GM23338 (cell line): Measurements from ENCODE around the gene DNAH17. TPM values are rescaled to one million over a fixed set of nuclear protein-coding genes. Genes with fewer than 3 reads are reported as not detected.
A peak's percentile ranks its signal among the peaks of the same experiment; 100 is the strongest.

Experiments used
- ATAC-seq: fragments of 200-7000 bp; cut with Tn5 transposase; 3 replicates; pipeline ENCODE4 v1.9.1; 2020
- DNase-seq: peaks from one replicate; pipeline ENCODE4 v3.0.0-alpha.2; 2015; ENCODE audit warnings: low spot score
- H2AFZ ChIP-seq: fragments of 200-600 bp; sonication (generic); 2 replicates; pipeline ENCODE4 v1.8.0; 2016; ENCODE audit warnings: antibody characterized with exemption, mild to moderate bottlenecking, moderate library complexity
- H3F3A ChIP-seq: fragments of 200-600 bp; sonication (generic); replicated peaks from 2 replicates; pipeline ENCODE4 v1.8.0; 2017; ENCODE audit warnings: antibody characterized with exemption, mixed run types, low read depth
- H3K27ac ChIP-seq: fragments of 200-600 bp; sonication (generic); 2 replicates; pipeline ENCODE4 v1.6.1; 2016; ENCODE audit warnings: low read depth
- H3K27me3 ChIP-seq: fragments of 200-600 bp; sonication (generic); 2 replicates; pipeline ENCODE4 v1.8.0; 2016; ENCODE audit warnings: mild to moderate bottlenecking, mixed run types, moderate library complexity; ENCODE audit not compliant: insufficient read depth
- H3K36me3 ChIP-seq: fragments of 200-600 bp; sonication (generic); 2 replicates; pipeline ENCODE4 v1.8.0; 2016; ENCODE audit warnings: mild to moderate bottlenecking; ENCODE audit not compliant: insufficient read depth
- H3K4me1 ChIP-seq: fragments of 200-600 bp; sonication (generic); 2 replicates; pipeline ENCODE4 v1.8.0; 2016; ENCODE audit warnings: mild to moderate bottlenecking, moderate library complexity; ENCODE audit not compliant: insufficient read depth
- H3K4me2 ChIP-seq: fragments of 200-600 bp; sonication (generic); 2 replicates; pipeline ENCODE4 v1.7.1; 2017; ENCODE audit warnings: mixed run types
- H3K4me3 ChIP-seq: fragments of 200-600 bp; sonication (generic); 2 replicates; pipeline ENCODE4 v1.6.1; 2016; ENCODE audit warnings: mixed run types
- H3K79me2 ChIP-seq: fragments of 200-600 bp; sonication (generic); replicated peaks from 2 replicates; pipeline ENCODE4 v1.8.0; 2017; ENCODE audit warnings: mild to moderate bottlenecking; ENCODE audit not compliant: insufficient read depth
- H3K9me2 ChIP-seq: fragments of 200-600 bp; sonication (generic); 2 replicates; pipeline ENCODE4 v1.8.0; 2017; ENCODE audit not compliant: insufficient read depth
- H4K20me1 ChIP-seq: fragments of 200-600 bp; sonication (generic); replicated peaks from 2 replicates; pipeline ENCODE4 v1.8.0; 2017; ENCODE audit warnings: mild to moderate bottlenecking; ENCODE audit not compliant: insufficient read depth
- H3K27ac Mint-ChIP-seq: 2 replicates; pipeline ENCODE4 v1.8.0; 2020; ENCODE audit warnings: inconsistent platforms, mild to moderate bottlenecking, moderate library complexity, mixed read lengths
- H3K27me3 Mint-ChIP-seq: 3 replicates; pipeline ENCODE4 v1.8.0; 2022; ENCODE audit warnings: low read depth, mild to moderate bottlenecking, moderate library complexity, mixed read lengths, inconsistent platforms; ENCODE audit not compliant: insufficient read depth, poor library complexity
- H3K36me3 Mint-ChIP-seq: 3 replicates; pipeline ENCODE4 v1.8.0; 2021; ENCODE audit warnings: low read depth, mild to moderate bottlenecking, inconsistent platforms, moderate library complexity, mixed read lengths
- H3K4me1 Mint-ChIP-seq: 3 replicates; pipeline ENCODE4 v1.8.0; 2020; ENCODE audit warnings: mild to moderate bottlenecking, inconsistent platforms, mixed read lengths
- H3K4me3 Mint-ChIP-seq: 3 replicates; pipeline ENCODE4 v1.8.0; 2021; ENCODE audit warnings: moderate library complexity, mild to moderate bottlenecking, inconsistent platforms, mixed read lengths
- H3K9me3 Mint-ChIP-seq: 3 replicates; pipeline ENCODE4 v1.8.0; 2020; ENCODE audit warnings: moderate library complexity, mild to moderate bottlenecking, inconsistent platforms, mixed read lengths
- CREB1 ChIP-seq: fragments of 250-450 bp; sonication (Bioruptor Pico); IDR thresholded peaks from 2 replicates; pipeline ENCODE4 v1.5.0; 2020; ENCODE audit warnings: low read depth, mild to moderate bottlenecking, moderate library complexity
- EZH2 ChIP-seq: fragments of 200-600 bp; sonication (generic); IDR thresholded peaks from one replicate; pipeline ENCODE4 v1.8.0; 2017; ENCODE audit warnings: antibody characterized with exemption, mild to moderate bottlenecking, low read depth; ENCODE audit not compliant: unreplicated experiment
- EZH2phosphoT487 ChIP-seq: fragments of 200-600 bp; sonication (generic); IDR thresholded peaks from one replicate; pipeline ENCODE4 v1.8.1; 2018; ENCODE audit warnings: antibody characterized with exemption; ENCODE audit not compliant: unreplicated experiment
- JUNB ChIP-seq: IDR thresholded peaks from one replicate; pipeline ENCODE4 v1.6.1; 2016; ENCODE audit warnings: antibody characterized with exemption; ENCODE audit not compliant: unreplicated experiment
- NANOG ChIP-seq: IDR thresholded peaks from 2 replicates; pipeline ENCODE4 v1.6.1; 2016; ENCODE audit warnings: antibody characterized with exemption, borderline replicate concordance
- POLR2AphosphoS5 ChIP-seq: IDR thresholded peaks from 2 replicates; pipeline ENCODE4 v1.6.1; 2016; ENCODE audit warnings: antibody characterized with exemption, low read depth
- STAT1 ChIP-seq: IDR thresholded peaks from one replicate; pipeline ENCODE4 v1.6.1; 2016; ENCODE audit warnings: antibody characterized with exemption; ENCODE audit not compliant: unreplicated experiment
- ZNF114 ChIP-seq: fragments of 250-450 bp; sonication (Bioruptor Pico); IDR thresholded peaks from 2 replicates; pipeline ENCODE4 v1.5.0; 2020; ENCODE audit warnings: mild to moderate bottlenecking, moderate library complexity
- ZNF331 ChIP-seq: fragments of 250-450 bp; sonication (Bioruptor Pico); IDR thresholded peaks from 2 replicates; pipeline ENCODE4 v1.5.0; 2020; ENCODE audit warnings: low read depth, mild to moderate bottlenecking, moderate library complexity
- polyA plus RNA-seq: library from polyadenylated mRNA; unstranded; fragments of >200 nt; fragmentation: Nextera tagmentation; extraction: Ambion mirVana; gene quantifications from 2 replicates; pipeline ENCODE4 v1.2.1, GENCODE V29; 2016
- total RNA-seq: library from RNA; depleted of rRNA; stranded (reverse); fragments of >200 nt; shearing (Covaris generic); gene quantifications from 2 replicates; pipeline ENCODE4 v1.2.3, GENCODE V29; 2014
- TF ChIP-seq, protein P1 (sequence below): fragments of 250-450 bp; sonication (Bioruptor Pico); IDR thresholded peaks from 2 replicates; pipeline ENCODE4 v1.5.0; 2020; ENCODE audit warnings: mild to moderate bottlenecking, moderate library complexity
- TF ChIP-seq, protein P2 (sequence below): IDR thresholded peaks from one replicate; pipeline ENCODE4 v1.6.1; 2018; ENCODE audit warnings: antibody characterized with exemption; ENCODE audit not compliant: unreplicated experiment
- TF ChIP-seq, protein P3 (sequence below): IDR thresholded peaks from 2 replicates; pipeline ENCODE4 v1.6.1; 2016; ENCODE audit warnings: antibody characterized with exemption
- TF ChIP-seq, protein P4 (sequence below), 2 experiments: fragments of 200-600 bp in 1 of 2; sonication (generic) in 1 of 2; conservative IDR thresholded peaks; 2 replicates each; pipeline versions ENCODE4 v1.5.1 to v1.6.1; 2016 to 2017; ENCODE audit warnings: antibody characterized with exemption in 2 of 2, low read depth in 2 of 2, mild to moderate bottlenecking in 2 of 2, moderate library complexity in 1 of 2

The DNAH17 gene
- total and polyA plus RNA-seq, 2 experiments from 2014 or later = 0.59 to 2.0 TPM

DNA sequence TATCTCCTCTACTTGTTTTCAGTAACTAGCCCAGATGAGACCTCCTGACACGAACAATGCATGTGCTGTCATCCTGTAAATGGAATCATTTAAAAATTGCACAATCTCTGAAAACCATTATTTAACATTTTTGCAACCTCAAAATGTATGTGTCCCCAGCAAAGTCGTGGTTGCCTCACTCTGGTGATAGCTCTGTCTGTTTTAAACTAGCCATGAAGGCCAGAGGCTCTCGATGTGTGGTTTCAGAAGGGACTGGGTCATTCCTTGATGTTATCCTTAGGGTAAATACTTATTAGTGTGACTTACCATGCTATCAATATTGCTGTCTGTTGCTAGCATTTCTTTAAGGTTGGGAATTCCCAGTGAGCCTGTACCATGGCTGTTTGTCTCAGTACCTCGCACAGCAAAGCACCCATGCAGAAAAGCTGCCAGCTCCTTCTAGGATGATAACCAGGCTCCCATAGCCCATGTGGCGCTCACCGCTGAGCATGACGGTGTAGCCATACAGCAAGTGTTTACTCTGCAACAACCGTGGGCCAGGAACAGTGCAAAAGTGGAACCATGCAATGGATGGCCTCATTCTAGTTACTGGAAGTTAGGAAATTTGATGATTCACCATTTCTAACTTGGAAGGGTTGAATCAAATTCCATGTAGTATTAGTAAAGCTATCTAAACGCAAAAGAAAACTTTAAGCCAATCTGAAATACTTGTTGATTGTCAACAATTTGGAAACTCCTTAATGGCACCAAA, 201.6 kb downstream of the DNAH17 start:
- peaks cover 59% of the 10 kb centered on the region for H3K4me1 Mint-ChIP-seq
- Histone ChIP-seq H3K27me3 (no peaks in the 10 kb centered on the region), H3K4me1 (peaks cover 53% of the 10 kb centered on the region), H3K27ac (peak overlapping the region; percentile 84), H3K4me2 (peak overlapping the region; percentile 4), H2AFZ (peak overlapping the region; percentile 9; the same call in 1 of the 2 replicates), H4K20me1 (peaks cover 16% of the 10 kb centered on the region; the same call in 1 of the 2 replicates), H3K4me3 (0 out of 2 replicates have a peak overlapping the region, but pooled peaks have one; percentile 24), H3K79me2 (peaks cover 20% of the 10 kb centered on the region), H3K36me3 (no peaks in the 10 kb centered on the region), H3K9me2 (no peaks in the 10 kb centered on the region), H3F3A (peaks cover 36% of the 10 kb centered on the region)
- peaks cover 17% of the 10 kb centered on the region for H3K27me3 Mint-ChIP-seq
- peaks cover 10% of the 10 kb centered on the region for H3K36me3 Mint-ChIP-seq
- no peak for DNase-seq
- ATAC-seq = no peak
- peak overlapping the region; percentile 98 for H3K27ac Mint-ChIP-seq
- TF ChIP-seq NANOG (no peak), EZH2 (no peak), ZNF114 (no peak), EZH2phosphoT487 (no peak), JUNB (no peak), POLR2AphosphoS5 (no peak), ZNF331 (CRISPR knock-in tag) (no peak), CREB1 (CRISPR knock-in tag) (no peak), STAT1 (no peak)
- TF ChIP-seq, protein P1, sequence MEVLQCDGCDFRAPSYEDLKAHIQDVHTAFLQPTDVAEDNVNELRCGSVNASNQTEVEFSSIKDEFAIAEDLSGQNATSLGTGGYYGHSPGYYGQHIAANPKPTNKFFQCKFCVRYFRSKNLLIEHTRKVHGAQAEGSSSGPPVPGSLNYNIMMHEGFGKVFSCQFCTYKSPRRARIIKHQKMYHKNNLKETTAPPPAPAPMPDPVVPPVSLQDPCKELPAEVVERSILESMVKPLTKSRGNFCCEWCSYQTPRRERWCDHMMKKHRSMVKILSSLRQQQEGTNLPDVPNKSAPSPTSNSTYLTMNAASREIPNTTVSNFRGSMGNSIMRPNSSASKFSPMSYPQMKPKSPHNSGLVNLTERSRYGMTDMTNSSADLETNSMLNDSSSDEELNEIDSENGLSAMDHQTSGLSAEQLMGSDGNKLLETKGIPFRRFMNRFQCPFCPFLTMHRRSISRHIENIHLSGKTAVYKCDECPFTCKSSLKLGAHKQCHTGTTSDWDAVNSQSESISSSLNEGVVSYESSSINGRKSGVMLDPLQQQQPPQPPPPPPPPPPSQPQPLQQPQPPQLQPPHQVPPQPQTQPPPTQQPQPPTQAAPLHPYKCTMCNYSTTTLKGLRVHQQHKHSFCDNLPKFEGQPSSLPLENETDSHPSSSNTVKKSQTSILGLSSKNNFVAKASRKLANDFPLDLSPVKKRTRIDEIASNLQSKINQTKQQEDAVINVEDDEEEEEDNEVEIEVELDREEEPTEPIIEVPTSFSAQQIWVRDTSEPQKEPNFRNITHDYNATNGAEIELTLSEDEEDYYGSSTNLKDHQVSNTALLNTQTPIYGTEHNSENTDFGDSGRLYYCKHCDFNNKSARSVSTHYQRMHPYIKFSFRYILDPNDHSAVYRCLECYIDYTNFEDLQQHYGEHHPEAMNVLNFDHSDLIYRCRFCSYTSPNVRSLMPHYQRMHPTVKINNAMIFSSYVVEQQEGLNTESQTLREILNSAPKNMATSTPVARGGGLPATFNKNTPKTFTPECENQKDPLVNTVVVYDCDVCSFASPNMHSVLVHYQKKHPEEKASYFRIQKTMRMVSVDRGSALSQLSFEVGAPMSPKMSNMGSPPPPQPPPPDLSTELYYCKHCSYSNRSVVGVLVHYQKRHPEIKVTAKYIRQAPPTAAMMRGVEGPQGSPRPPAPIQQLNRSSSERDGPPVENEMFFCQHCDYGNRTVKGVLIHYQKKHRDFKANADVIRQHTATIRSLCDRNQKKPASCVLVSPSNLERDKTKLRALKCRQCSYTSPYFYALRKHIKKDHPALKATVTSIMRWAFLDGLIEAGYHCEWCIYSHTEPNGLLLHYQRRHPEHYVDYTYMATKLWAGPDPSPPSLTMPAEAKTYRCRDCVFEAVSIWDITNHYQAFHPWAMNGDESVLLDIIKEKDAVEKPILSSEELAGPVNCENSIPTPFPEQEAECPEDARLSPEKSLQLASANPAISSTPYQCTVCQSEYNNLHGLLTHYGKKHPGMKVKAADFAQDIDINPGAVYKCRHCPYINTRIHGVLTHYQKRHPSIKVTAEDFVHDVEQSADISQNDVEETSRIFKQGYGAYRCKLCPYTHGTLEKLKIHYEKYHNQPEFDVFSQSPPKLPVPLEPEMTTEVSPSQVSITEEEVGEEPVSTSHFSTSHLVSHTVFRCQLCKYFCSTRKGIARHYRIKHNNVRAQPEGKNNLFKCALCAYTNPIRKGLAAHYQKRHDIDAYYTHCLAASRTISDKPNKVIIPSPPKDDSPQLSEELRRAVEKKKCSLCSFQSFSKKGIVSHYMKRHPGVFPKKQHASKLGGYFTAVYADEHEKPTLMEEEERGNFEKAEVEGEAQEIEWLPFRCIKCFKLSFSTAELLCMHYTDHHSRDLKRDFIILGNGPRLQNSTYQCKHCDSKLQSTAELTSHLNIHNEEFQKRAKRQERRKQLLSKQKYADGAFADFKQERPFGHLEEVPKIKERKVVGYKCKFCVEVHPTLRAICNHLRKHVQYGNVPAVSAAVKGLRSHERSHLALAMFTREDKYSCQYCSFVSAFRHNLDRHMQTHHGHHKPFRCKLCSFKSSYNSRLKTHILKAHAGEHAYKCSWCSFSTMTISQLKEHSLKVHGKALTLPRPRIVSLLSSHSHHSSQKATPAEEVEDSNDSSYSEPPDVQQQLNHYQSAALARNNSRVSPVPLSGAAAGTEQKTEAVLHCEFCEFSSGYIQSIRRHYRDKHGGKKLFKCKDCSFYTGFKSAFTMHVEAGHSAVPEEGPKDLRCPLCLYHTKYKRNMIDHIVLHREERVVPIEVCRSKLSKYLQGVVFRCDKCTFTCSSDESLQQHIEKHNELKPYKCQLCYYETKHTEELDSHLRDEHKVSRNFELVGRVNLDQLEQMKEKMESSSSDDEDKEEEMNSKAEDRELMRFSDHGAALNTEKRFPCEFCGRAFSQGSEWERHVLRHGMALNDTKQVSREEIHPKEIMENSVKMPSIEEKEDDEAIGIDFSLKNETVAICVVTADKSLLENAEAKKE (CRISPR knock-in tag) = no peak
- TF ChIP-seq, protein P2, sequence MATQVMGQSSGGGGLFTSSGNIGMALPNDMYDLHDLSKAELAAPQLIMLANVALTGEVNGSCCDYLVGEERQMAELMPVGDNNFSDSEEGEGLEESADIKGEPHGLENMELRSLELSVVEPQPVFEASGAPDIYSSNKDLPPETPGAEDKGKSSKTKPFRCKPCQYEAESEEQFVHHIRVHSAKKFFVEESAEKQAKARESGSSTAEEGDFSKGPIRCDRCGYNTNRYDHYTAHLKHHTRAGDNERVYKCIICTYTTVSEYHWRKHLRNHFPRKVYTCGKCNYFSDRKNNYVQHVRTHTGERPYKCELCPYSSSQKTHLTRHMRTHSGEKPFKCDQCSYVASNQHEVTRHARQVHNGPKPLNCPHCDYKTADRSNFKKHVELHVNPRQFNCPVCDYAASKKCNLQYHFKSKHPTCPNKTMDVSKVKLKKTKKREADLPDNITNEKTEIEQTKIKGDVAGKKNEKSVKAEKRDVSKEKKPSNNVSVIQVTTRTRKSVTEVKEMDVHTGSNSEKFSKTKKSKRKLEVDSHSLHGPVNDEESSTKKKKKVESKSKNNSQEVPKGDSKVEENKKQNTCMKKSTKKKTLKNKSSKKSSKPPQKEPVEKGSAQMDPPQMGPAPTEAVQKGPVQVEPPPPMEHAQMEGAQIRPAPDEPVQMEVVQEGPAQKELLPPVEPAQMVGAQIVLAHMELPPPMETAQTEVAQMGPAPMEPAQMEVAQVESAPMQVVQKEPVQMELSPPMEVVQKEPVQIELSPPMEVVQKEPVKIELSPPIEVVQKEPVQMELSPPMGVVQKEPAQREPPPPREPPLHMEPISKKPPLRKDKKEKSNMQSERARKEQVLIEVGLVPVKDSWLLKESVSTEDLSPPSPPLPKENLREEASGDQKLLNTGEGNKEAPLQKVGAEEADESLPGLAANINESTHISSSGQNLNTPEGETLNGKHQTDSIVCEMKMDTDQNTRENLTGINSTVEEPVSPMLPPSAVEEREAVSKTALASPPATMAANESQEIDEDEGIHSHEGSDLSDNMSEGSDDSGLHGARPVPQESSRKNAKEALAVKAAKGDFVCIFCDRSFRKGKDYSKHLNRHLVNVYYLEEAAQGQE = no peak
- TF ChIP-seq, protein P3, sequence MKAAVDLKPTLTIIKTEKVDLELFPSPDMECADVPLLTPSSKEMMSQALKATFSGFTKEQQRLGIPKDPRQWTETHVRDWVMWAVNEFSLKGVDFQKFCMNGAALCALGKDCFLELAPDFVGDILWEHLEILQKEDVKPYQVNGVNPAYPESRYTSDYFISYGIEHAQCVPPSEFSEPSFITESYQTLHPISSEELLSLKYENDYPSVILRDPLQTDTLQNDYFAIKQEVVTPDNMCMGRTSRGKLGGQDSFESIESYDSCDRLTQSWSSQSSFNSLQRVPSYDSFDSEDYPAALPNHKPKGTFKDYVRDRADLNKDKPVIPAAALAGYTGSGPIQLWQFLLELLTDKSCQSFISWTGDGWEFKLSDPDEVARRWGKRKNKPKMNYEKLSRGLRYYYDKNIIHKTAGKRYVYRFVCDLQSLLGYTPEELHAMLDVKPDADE = no peak
- TF ChIP-seq, protein P4, sequence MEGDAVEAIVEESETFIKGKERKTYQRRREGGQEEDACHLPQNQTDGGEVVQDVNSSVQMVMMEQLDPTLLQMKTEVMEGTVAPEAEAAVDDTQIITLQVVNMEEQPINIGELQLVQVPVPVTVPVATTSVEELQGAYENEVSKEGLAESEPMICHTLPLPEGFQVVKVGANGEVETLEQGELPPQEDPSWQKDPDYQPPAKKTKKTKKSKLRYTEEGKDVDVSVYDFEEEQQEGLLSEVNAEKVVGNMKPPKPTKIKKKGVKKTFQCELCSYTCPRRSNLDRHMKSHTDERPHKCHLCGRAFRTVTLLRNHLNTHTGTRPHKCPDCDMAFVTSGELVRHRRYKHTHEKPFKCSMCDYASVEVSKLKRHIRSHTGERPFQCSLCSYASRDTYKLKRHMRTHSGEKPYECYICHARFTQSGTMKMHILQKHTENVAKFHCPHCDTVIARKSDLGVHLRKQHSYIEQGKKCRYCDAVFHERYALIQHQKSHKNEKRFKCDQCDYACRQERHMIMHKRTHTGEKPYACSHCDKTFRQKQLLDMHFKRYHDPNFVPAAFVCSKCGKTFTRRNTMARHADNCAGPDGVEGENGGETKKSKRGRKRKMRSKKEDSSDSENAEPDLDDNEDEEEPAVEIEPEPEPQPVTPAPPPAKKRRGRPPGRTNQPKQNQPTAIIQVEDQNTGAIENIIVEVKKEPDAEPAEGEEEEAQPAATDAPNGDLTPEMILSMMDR (conservative IDR thresholded peaks at IDR 0.05; ENCODE audit: low read depth in 2 of 2) = no peak
- no peaks in the 10 kb centered on the region for H3K9me3 Mint-ChIP-seq
- 0 out of 3 replicates have a peak overlapping the region, but pooled peaks have one; percentile 19 for H3K4me3 Mint-ChIP-seq
